ENCODE results near the gene FNDC1.

DNA sequence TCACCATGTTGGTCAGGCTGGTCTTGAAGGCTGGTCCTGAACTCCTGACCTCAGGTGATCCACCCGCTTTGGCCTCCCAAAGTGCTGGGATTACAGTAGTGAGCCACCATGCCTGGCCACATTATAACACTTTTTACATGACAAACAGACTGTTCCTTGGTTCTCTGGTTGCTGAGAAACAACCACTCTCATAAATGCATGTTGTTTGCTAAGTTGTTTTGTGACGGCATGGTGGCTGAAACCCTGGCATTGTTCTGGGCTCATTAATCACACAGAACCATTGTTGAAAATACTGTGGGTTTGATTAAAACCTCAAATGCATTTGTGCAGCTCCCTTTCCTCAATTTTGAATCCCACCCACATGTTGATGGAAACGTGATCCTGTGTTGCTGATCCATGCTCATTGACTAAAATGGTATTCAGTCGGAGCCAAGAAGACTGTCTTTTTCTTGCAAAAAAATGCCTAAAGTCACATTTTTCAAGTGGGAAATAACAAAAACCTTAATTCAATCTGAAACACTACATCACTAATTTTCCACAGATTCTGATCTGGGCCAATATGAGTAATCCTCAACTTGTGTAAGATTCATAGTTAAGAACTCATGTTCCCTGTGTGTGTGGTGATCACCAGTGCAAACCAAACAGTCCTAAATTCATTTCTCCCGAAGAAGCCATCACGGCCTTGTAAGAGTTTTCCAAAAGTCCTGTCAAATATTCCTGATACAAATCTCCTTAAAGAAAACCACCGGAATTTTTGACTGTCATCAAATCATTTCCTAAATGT lies 132.8 kb downstream of the FNDC1 start:
- TF ChIP-seq, protein P1, sequence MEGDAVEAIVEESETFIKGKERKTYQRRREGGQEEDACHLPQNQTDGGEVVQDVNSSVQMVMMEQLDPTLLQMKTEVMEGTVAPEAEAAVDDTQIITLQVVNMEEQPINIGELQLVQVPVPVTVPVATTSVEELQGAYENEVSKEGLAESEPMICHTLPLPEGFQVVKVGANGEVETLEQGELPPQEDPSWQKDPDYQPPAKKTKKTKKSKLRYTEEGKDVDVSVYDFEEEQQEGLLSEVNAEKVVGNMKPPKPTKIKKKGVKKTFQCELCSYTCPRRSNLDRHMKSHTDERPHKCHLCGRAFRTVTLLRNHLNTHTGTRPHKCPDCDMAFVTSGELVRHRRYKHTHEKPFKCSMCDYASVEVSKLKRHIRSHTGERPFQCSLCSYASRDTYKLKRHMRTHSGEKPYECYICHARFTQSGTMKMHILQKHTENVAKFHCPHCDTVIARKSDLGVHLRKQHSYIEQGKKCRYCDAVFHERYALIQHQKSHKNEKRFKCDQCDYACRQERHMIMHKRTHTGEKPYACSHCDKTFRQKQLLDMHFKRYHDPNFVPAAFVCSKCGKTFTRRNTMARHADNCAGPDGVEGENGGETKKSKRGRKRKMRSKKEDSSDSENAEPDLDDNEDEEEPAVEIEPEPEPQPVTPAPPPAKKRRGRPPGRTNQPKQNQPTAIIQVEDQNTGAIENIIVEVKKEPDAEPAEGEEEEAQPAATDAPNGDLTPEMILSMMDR (IDR thresholded peaks at IDR 0.05) = no peak
- TF ChIP-seq POLR2A (IDR thresholded peaks at IDR 0.05) = no peak
